K562 (cell line): ENCODE results near the gene ANKRD27. TPM values are rescaled to one million over a fixed set of nuclear protein-coding genes. Genes with fewer than 3 reads are reported as not detected.

Source experiments
- ATAC-seq: fragments of 200-7000 bp; cut with Tn5 transposase; 3 replicates; pipeline ENCODE4 v1.9.1; 2020; ENCODE audit warnings: moderate library complexity
- BruUV-seq: library from RNA; stranded (reverse); fragments of 400-500 nt; replicated peaks from 2 replicates; lab custom pipeline; 2021; lab: Mats Ljungman, UMichigan
- CTCF ChIA-PET: fragments of 300-600 bp; formaldehyde crosslinking; extraction: SDS; loops from one replicate; lab custom pipeline; 2021; ENCODE audit warnings: low intra/inter-chr PET ratio; lab: Yijun Ruan, JAX
- POLR2A ChIA-PET: fragments of 300-600, 350-650 bp; sonication (Branson Sonifier 250); formaldehyde crosslinking; extraction: SDS; loops from one replicate; lab custom pipeline; 2021; ENCODE audit warnings: antibody characterized with exemption, inconsistent platforms; lab: Yijun Ruan, JAX
- DNase-seq, 4 experiments: peaks; one replicate each; pipeline versions ENCODE4 v3.0.0 to v3.0.0-alpha.2; 2011 to 2018; ENCODE audit warnings: low spot score in 3 of 4, mixed read lengths in 3 of 4; ENCODE audit errors: extremely low read depth in 1 of 4
- FAIRE-seq: peaks from 2 replicates; lab custom pipeline; 2011; peaks lifted over from hg19 to GRCh38; lab: Jason Lieb, UNC
- H2AFZ ChIP-seq: 2 replicates; pipeline ENCODE4 v1.6.0; 2011; ENCODE audit warnings: low read depth, low read length, control low read depth, inconsistent platforms
- H3K27ac ChIP-seq: fragments of 200-600 bp; 3 replicates; pipeline ENCODE4 v1.8.0; 2011; ENCODE audit warnings: low read depth, mild to moderate bottlenecking, control low read depth, inconsistent platforms, low read length, moderate library complexity, mixed read lengths; ENCODE audit errors: extremely low read depth
- H3K27me3 ChIP-seq, 2 experiments: fragments of 300-600 bp in 1 of 2; 2 replicates in 1 of 2; 3 replicates in 1 of 2; pipeline versions ENCODE4 v1.6.0 to v1.8.0; 2011; ENCODE audit warnings: inconsistent platforms in 2 of 2, low read length in 2 of 2, mild to moderate bottlenecking in 1 of 2, mixed read lengths in 1 of 2, moderate library complexity in 1 of 2; ENCODE audit not compliant: control insufficient read depth in 2 of 2, insufficient read depth in 2 of 2
- H3K36me3 ChIP-seq: fragments of 300-600 bp; 3 replicates; pipeline ENCODE4 v1.8.0; 2011; ENCODE audit warnings: mild to moderate bottlenecking, low read length, inconsistent platforms; ENCODE audit not compliant: control insufficient read depth, insufficient read depth
- H3K4me1 ChIP-seq, 2 experiments: fragments of 200-600 bp in 1 of 2; replicated peaks in 1 of 2; 2 replicates in 1 of 2; 3 replicates in 1 of 2; pipeline versions ENCODE4 v1.5.1 to v1.8.0; 2011; ENCODE audit warnings: inconsistent platforms in 2 of 2, low read length in 2 of 2, mild to moderate bottlenecking in 1 of 2, mixed read lengths in 1 of 2, moderate library complexity in 1 of 2; ENCODE audit not compliant: control insufficient read depth in 2 of 2, insufficient read depth in 2 of 2
- H3K4me2 ChIP-seq: 2 replicates; pipeline ENCODE4 v1.6.1; 2011; ENCODE audit warnings: low read length, control low read depth, inconsistent platforms, mixed read lengths; ENCODE audit not compliant: insufficient read depth
- H3K4me3 ChIP-seq: fragments of 200-600 bp; sonication (generic), shearing (Covaris generic); 2 replicates; pipeline ENCODE4 v1.5.1; 2016; ENCODE audit warnings: control low read depth, inconsistent platforms
- H3K79me2 ChIP-seq: fragments of 200-600 bp; 3 replicates; pipeline ENCODE4 v1.8.0; 2011; ENCODE audit warnings: low read length, inconsistent platforms; ENCODE audit not compliant: control insufficient read depth, insufficient read depth
- H3K9ac ChIP-seq, 2 experiments: 2 replicates each; pipeline versions ENCODE4 v1.6.0 to v1.6.1; 2011; ENCODE audit warnings: low read depth in 2 of 2, low read length in 2 of 2, control low read depth in 1 of 2, inconsistent platforms in 1 of 2, mild to moderate bottlenecking in 1 of 2, mixed read lengths in 1 of 2; ENCODE audit not compliant: insufficient read depth in 1 of 2
- H3K9me1 ChIP-seq: one replicate; pipeline ENCODE4 v1.6.0; 2011; ENCODE audit warnings: inconsistent platforms, mild to moderate bottlenecking, low read length, moderate library complexity; ENCODE audit not compliant: control insufficient read depth, insufficient read depth
- H3K9me3 ChIP-seq: replicated peaks from 2 replicates; pipeline ENCODE4 v1.5.1; 2011; ENCODE audit warnings: low read depth, low read length, inconsistent platforms; ENCODE audit not compliant: control insufficient read depth, insufficient read depth
- H4K20me1 ChIP-seq: replicated peaks from 2 replicates; pipeline ENCODE4 v1.6.1; 2011; ENCODE audit warnings: low read length, inconsistent platforms, mixed read lengths; ENCODE audit not compliant: control insufficient read depth, insufficient read depth
- ARID2 ChIP-seq: fragments of 450-650 bp; IDR thresholded peaks from 2 replicates; pipeline ENCODE4 v1.6.1; 2017; ENCODE audit warnings: antibody characterized with exemption, mild to moderate bottlenecking
- DMBX1 ChIP-seq: fragments of 250-450 bp; sonication (Bioruptor Pico); IDR thresholded peaks from 2 replicates; pipeline ENCODE4 v1.8.0; 2022; ENCODE audit warnings: inconsistent platforms, mild to moderate bottlenecking, moderate library complexity, borderline replicate concordance
- DNMT1 ChIP-seq: fragments of 450-650 bp; IDR thresholded peaks from 2 replicates; pipeline ENCODE4 v1.6.1; 2016; ENCODE audit warnings: antibody characterized with exemption, mild to moderate bottlenecking
- FOXP4 ChIP-seq: sonication (generic); formaldehyde crosslinking; IDR thresholded peaks from 2 replicates; pipeline ENCODE4 v1.8.0; 2022; ENCODE audit warnings: mild to moderate bottlenecking, missing genetic modification reagents, borderline replicate concordance
- GABPB1 ChIP-seq: sonication (generic); formaldehyde crosslinking; IDR thresholded peaks from 2 replicates; pipeline ENCODE4 v1.8.0; 2022; ENCODE audit warnings: mild to moderate bottlenecking, missing genetic modification reagents
- HDAC8 ChIP-seq: fragments of 450-650 bp; IDR thresholded peaks from 2 replicates; pipeline ENCODE4 v1.6.1; 2016; ENCODE audit warnings: mild to moderate bottlenecking, missing genetic modification characterization, moderate library complexity, missing compliant biosample characterization
- HNRNPL ChIP-seq: fragments of 200-400 bp; formaldehyde crosslinking; IDR thresholded peaks from 2 replicates; pipeline ENCODE4 v1.6.1; 2017; ENCODE audit warnings: low read depth, mild to moderate bottlenecking, low read length
- ID3 ChIP-seq, 2 experiments: fragments of 250-450 bp in 1 of 2; fragments of 450-650 bp in 1 of 2; sonication (Bioruptor Pico) in 1 of 2; IDR thresholded peaks; 2 replicates each; pipeline versions ENCODE4 v1.6.1 to v1.8.0; 2016 to 2021; ENCODE audit warnings: mild to moderate bottlenecking in 2 of 2, moderate library complexity in 2 of 2, missing compliant biosample characterization in 1 of 2, missing genetic modification characterization in 1 of 2
- NCOA1 ChIP-seq: fragments of 450-650 bp; IDR thresholded peaks from 2 replicates; pipeline ENCODE4 v1.6.1; 2016; ENCODE audit warnings: low read depth
- PRPF4 ChIP-seq: fragments of 200-400 bp; formaldehyde crosslinking; IDR thresholded peaks from one replicate; pipeline ENCODE4 v1.6.1; 2017; ENCODE audit warnings: low read length, low read depth, mild to moderate bottlenecking; ENCODE audit not compliant: insufficient read depth, poor library complexity, severe bottlenecking
- PTRF ChIP-seq: fragments of 450-650 bp; IDR thresholded peaks from 2 replicates; pipeline ENCODE4 v1.6.1; 2016; ENCODE audit warnings: mild to moderate bottlenecking, missing genetic modification characterization, missing compliant biosample characterization
- RB1 ChIP-seq: fragments of 450-650 bp; IDR thresholded peaks from 2 replicates; pipeline ENCODE4 v1.6.1; 2017; ENCODE audit warnings: low read depth, mild to moderate bottlenecking
- SREBF2 ChIP-seq: sonication (generic); formaldehyde crosslinking; IDR thresholded peaks from 2 replicates; pipeline ENCODE4 v1.4.0; 2020; ENCODE audit warnings: mild to moderate bottlenecking, missing genetic modification reagents
- USF1 ChIP-seq: sonication (generic); formaldehyde crosslinking; IDR thresholded peaks from 2 replicates; pipeline ENCODE4 v1.9.0; 2022; ENCODE audit warnings: mild to moderate bottlenecking, missing genetic modification reagents
- USF2 ChIP-seq: sonication (generic); formaldehyde crosslinking; IDR thresholded peaks from 2 replicates; pipeline ENCODE4 v1.5.0; 2020; ENCODE audit warnings: missing genetic modification reagents
- ZFP30 ChIP-seq: fragments of 250-450 bp; sonication (Bioruptor Pico); IDR thresholded peaks from 2 replicates; pipeline ENCODE4 v1.8.0; 2022; ENCODE audit warnings: moderate library complexity, mild to moderate bottlenecking, inconsistent platforms, borderline replicate concordance
- ZNF583 ChIP-seq: fragments of 250-450 bp; sonication (Bioruptor Pico); IDR thresholded peaks from 2 replicates; pipeline ENCODE4 v1.4.0; 2020
- ZNF668 ChIP-seq: fragments of 250-450 bp; sonication (Bioruptor Pico); IDR thresholded peaks from 2 replicates; pipeline ENCODE4 v1.8.0; 2022; ENCODE audit warnings: mild to moderate bottlenecking, inconsistent platforms
- ZNF696 ChIP-seq: fragments of 250-450 bp; sonication (Bioruptor Pico); conservative IDR thresholded peaks from 2 replicates; pipeline ENCODE4 v1.4.0; 2020; ENCODE audit warnings: mild to moderate bottlenecking, moderate library complexity
- ZNF785 ChIP-seq: fragments of 250-450 bp; sonication (Bioruptor Pico); IDR thresholded peaks from 2 replicates; pipeline ENCODE4 v1.4.0; 2020; ENCODE audit warnings: mild to moderate bottlenecking
- WGBS: fragments of 100-300 bp; shearing (Covaris generic); methylation state at CpG from one replicate; pipeline ENCODE4 v1.1.6; 2016; ENCODE audit warnings: low coverage, mixed read lengths; ENCODE audit not compliant: insufficient coverage; ENCODE audit errors: missing lambda C conversion rate; 5-methylcytosine and 5-hydroxymethylcytosine counted together
- in situ Hi-C: fragments of 300-500 bp; cut with MboI; formaldehyde crosslinking; loops from 4 replicates; pipeline ENCODE4 v1.15.0; 2018; ENCODE audit warnings: inconsistent platforms, mixed read lengths
- intact Hi-C: fragments of 100-400 bp; cut with micrococcal nuclease; formaldehyde crosslinking; loops from 2 replicates; pipeline ENCODE4 v1.14.2; 2022
- polyA plus RNA-seq, 8 experiments: library from polyadenylated mRNA; depleted of rRNA in 4 of 8; stranded (reverse) in 5 of 8; unstranded in 3 of 8; fragments of >200 nt; fragmentation: Nextera tagmentation in 2 of 8; fragmentation: Illumina TruSeq in 1 of 8; extraction: Ambion mirVana in 2 of 8; extraction: Trizol in 1 of 8; gene quantifications; 2 replicates each; pipeline versions ENCODE4 v1.2.1 to v1.2.3, GENCODE V29; 2011 to 2014; ENCODE audit warnings: inconsistent platforms in 1 of 8, missing spikeins in 1 of 8
- total RNA-seq, 7 experiments: library from RNA; depleted of rRNA in 6 of 7; stranded (reverse); fragments of >200 nt in 6 of 7; fragmentation: Illumina TruSeq in 2 of 7; extraction: Trizol in 2 of 7; gene quantifications; 2 replicates each; pipeline versions ENCODE4 v1.2.1 to v1.2.3, GENCODE V29; 2011 to 2021; ENCODE audit warnings: low replicate concordance in 1 of 7

Gene ANKRD27
- total and polyA plus RNA-seq, 9 of the 15 experiments (the other 6 are each of a cell fraction or from before 2014, with no cell fraction given) = 5.3 to 71.3 (median 54.2) TPM

- WGBS = 66% methylated on average over 27 of the region's 53 CpGs
- peak within 1 kb of the TSS; percentile 79 for H3K27ac ChIP-seq
- peak within 1 kb of the TSS; percentile 91 for H3K4me2 ChIP-seq
- ATAC-seq = peak; percentile 50
- intact Hi-C loops = loop anchor here (1.0 kb wide), 1 partner anchor 12 kb away; no protein-coding TSS in a partner anchor
- no peaks in the 10 kb centered on the region; the same call in 1 of the 2 replicates for H4K20me1 ChIP-seq
- no peaks in the 10 kb centered on the region for H3K27me3 ChIP-seq
- peaks cover 42% of the 10 kb centered on the region for H3K79me2 ChIP-seq
- CTCF ChIA-PET = no interaction called here
- peak within 1 kb of the TSS; percentile 96 for H2AFZ ChIP-seq
- H3K4me1 ChIP-seq = peaks cover 35 to 55% of the 10 kb centered on the region in 2 experiments
- in situ Hi-C loops = no loop called here
- peak; percentile 61 to 83 (median 76) for DNase-seq
- POLR2A ChIA-PET = interaction anchor here (1.0 to 1.2 kb wide), 3 partner anchors 9 to 18 kb away, joined by 4 to 6 read pairs (median 4); partner anchors contain the start of gene NUDT19
- H3K36me3 ChIP-seq = peaks cover 9% of the 10 kb centered on the region; the same call in 1 of the 3 replicates
- peak within 1 kb of the TSS; percentile 92 for H3K4me3 ChIP-seq
- H3K9me1 ChIP-seq = no peaks in the 10 kb centered on the region
- H3K9me3 ChIP-seq = no peaks in the 10 kb centered on the region; the same call in 1 of the 2 replicates
- H3K9ac ChIP-seq = peak within 1 kb of the TSS; percentile 71 to 96
- BruUV-seq = no TSS peak
- no peak for FAIRE-seq
- no peak for TF ChIP-seq SREBF2
- TF ChIP-seq ZFP30 (CRISPR knock-in tag) = no peak
- TF ChIP-seq ID3 (CRISPR knock-in tag; IDR thresholded peaks at IDR 0.05) = no peak
- TF ChIP-seq ID3 (tag; IDR thresholded peaks at IDR 0.05) = no peak
- TF ChIP-seq HNRNPL = no peak
- TF ChIP-seq USF1 (CRISPR knock-in tag) = peak; percentile 93
- TF ChIP-seq ARID2 = no peak
- TF ChIP-seq HDAC8 = no peak
- no peak for TF ChIP-seq GABPB1 (CRISPR knock-in tag)
- TF ChIP-seq NCOA1 = no peak
- TF ChIP-seq PTRF (tag) = no peak
- no peak for TF ChIP-seq RB1
- TF ChIP-seq FOXP4 (CRISPR knock-in tag) = no peak
- TF ChIP-seq ZNF668 (CRISPR knock-in tag) = no peak
- peak; percentile 48 for TF ChIP-seq PRPF4
- TF ChIP-seq ZNF583 (CRISPR knock-in tag) = no peak
- no peak for TF ChIP-seq ZNF696 (CRISPR knock-in tag)
- no peak for TF ChIP-seq DNMT1
- TF ChIP-seq DMBX1 (CRISPR knock-in tag) = no peak
- TF ChIP-seq ZNF785 (CRISPR knock-in tag) = no peak
- peak; percentile 91 for TF ChIP-seq USF2
Measured at GRCh38 chr19:32675720-32676185, 773 bp upstream of the ANKRD27 start, which contains the start of gene RGS9BP. Gene RGS9BP (plus strand): TSS chr19:32675848. CDS start chr19:32676264, 416 bp downstream.
